Erythroblast (primary cell): ENCODE data around the gene FBXW12.

Source experiments
- DNase-seq, 2 experiments: peaks; one replicate each; lab custom pipeline; 2025; lab: John Stamatoyannopoulos, UW
- GATA1 ChIP-seq: IDR thresholded peaks from 2 replicates; pipeline ENCODE4 v1.6.1; 2011; ENCODE audit warnings: low read depth, mild to moderate bottlenecking, control low read depth, low read length, moderate library complexity
- POLR2A ChIP-seq: IDR thresholded peaks from 2 replicates; pipeline ENCODE4 v1.6.1; 2011; ENCODE audit warnings: mild to moderate bottlenecking, low read length

The FBXW12 gene

DNA sequence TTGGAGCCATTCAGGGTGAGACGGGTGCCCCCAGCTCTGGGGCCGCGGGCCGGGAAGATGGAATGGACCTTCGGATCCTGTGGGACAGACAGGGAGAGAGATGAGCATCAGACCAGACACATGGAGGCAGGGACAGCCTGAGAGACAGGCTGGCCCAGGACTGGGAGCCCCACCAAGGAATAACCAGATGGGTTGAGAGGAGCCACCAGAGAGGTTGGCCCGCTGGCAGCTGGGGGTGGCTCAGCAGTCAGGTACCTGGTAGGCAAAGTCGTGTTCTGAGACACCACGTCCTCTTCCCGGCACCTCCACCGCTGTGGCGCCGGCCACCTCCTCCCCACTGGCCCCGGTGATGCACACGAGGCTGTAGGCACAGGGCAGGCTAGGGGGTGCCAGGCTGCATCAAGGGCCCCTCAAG, 44.1 kb downstream of the FBXW12 start:
- no peak for TF ChIP-seq GATA1
- no peak for TF ChIP-seq POLR2A
- DNase-seq = no peak

DNA sequence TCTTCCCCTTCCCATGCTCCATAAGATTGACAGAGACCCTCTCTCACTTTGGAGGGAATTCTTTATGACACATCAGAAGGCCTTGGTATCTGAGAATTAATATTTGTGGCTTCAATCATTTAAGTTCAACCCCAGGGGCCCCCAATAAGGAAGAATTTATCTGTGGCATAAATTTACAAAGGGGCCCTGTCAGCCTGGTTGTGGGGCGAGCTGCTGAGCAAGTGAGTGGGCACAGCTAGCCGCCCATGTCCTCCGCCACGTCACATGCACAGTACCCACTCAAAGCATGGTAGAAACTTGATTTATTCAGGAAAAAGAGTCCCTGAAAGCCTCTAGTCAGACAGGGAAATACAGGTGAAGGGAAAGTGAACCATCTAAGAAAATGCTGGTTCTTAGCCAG, 44.5 kb downstream of the FBXW12 start:
- TF ChIP-seq GATA1 (no peak), POLR2A (no peak)
- no peak for DNase-seq

DNA sequence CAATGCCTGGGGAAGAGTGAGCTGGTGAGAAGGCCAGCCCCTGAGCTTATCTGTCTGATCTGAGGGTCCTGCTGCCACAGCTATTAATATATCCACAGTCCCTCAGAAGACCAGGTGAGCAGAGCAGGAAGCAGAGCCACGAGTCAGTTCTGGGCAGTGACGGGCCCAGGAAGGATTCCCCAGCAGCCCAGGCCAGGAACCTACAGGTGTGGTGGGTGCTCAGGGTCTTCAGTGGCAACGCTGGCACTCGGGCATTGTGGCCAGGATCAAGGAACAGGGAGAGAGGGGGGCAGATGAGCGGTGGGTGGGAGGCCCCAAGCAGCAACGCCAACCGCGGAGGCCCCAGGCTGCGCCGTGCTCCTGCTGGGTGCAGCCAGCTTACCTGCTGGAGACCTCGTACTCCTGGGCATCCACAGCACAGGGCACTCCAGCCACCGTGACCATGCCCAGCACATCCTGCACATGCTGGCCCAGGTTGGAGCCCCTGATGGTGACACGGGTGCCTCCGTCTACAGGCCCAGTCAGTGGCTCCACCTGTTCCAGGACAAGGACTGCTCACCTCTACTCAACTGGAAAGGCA, 45.6 kb downstream of the FBXW12 start:
- TF ChIP-seq POLR2A = no peak
- no peak for TF ChIP-seq GATA1
- DNase-seq = no peak

DNA sequence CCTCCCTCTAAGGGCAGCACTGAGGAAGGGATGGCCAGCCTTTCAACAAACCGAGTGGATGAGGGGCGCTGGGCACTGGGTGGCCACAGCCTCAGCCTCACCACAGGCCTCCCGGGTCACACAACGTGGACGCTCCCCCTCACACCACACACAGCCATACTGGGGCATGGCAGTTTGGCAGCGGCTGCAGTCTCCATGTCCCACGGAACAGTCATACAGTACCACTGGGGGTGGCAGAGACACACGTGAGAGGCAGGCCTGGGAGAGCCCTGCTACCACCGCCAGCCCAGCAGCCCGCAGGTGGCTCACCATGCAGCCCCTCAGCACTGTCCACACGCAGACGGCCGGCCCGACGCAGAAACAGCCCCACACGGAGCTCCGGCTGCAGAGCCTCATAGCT, 46.1 kb downstream of the FBXW12 start:
- TF ChIP-seq POLR2A (no peak), GATA1 (no peak)
- DNase-seq = no peak

DNA sequence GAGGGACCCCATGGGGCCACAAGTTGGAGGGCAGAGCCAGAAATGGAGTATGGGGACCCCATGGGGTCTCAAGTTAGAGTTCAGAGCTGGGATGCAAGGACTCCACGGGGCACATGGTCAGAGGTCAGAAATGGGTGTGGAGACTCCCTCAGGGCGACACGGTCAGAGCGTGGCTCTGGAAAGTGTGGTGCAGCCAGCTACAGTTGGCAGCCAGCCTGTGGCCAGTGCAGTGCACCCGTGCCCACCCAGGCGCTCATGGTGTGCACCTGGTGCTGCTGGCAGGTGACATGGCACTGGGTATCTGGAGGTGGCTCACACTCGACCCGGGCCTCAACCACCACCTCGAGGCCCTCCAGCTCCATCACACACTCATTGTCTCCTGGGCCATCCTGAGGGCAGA, 46.6 kb downstream of the FBXW12 start:
- TF ChIP-seq POLR2A (no peak), GATA1 (no peak)
- no peak for DNase-seq

DNA sequence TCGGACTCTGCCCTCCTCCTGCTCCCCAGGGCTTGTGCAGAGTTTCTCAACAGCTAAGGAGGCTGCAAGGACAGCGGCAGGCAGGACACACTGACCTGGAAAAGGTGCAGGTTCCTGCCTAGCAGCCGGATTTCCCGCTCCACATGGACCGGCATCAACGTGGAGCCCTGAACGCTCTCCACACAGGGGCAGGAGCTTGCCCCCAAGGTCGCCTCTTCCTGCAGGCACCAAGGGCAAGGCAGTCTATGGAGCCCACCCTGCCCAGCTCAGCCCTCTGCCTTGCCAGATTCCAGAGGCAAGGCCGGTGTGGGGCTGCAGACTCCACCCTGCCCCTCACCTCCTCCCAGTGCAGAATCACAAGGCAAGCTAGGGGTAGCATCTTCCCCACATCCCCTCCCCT, 47.1 kb downstream of the FBXW12 start:
- DNase-seq = no peak
- TF ChIP-seq GATA1 (no peak), POLR2A (no peak)

DNA sequence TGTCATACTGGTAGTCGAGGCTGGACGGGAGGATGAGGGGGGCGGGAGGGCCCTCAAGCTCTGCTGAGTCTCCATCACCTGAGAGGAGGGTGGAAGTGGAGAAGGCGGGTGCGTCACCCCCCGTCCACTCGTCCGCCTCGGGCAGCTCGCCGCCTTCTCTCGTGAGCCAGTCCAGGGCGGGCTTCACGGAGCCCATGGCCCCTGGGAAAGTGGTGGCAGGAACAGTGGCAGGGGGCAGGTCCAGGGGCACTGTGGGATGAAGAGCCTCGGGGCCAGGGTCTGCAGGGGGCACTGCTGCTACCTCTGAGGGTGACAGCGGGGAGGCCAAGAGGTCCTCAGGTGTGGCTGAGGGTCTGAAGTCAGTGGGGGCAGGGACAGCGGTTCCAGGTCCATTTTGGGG, 47.6 kb downstream of the FBXW12 start:
- TF ChIP-seq GATA1 = no peak
- TF ChIP-seq POLR2A = no peak
- no peak for DNase-seq

DNA sequence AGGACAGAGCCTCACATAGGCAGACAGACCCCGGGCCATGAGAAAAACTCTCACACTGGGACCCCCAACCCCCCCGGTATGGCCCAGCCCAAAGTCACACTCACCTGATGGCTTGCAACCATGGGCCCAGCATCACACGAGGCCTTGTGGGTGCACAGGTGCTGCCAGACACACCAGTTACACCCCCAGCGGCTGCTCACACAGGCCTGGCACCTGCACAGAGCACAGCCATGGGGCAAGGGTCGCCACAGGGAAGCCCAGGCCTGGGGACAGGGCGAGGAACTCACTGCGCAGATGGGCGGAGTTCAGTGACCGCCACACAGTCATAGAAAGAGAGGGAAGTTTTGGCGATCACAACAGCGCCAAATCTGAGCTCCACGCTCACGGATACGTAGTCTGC, 48.5 kb downstream of the FBXW12 start:
- TF ChIP-seq POLR2A (no peak), GATA1 (no peak)
- no peak for DNase-seq

DNA sequence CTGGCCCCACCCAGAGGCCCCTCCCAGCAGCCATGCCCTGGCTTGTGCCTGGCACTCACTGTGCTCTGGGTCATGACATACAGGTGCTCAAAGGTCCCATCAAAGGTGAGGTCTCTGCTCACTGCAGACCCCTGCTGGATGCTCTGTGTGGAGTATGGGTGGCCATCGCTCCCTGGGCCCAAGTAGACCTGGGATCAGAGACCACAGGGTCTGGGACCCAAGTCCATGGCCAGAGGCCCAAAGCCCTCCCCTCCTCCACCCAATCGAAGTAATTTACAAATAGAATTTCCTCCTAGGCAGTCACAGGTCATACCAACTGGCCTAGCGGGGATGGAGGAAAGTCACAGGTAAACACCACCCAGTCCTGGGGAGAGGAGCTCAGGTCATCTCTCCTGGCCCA, 50.3 kb downstream of the FBXW12 start:
- TF ChIP-seq GATA1 (no peak), POLR2A (no peak)
- no peak for DNase-seq

DNA sequence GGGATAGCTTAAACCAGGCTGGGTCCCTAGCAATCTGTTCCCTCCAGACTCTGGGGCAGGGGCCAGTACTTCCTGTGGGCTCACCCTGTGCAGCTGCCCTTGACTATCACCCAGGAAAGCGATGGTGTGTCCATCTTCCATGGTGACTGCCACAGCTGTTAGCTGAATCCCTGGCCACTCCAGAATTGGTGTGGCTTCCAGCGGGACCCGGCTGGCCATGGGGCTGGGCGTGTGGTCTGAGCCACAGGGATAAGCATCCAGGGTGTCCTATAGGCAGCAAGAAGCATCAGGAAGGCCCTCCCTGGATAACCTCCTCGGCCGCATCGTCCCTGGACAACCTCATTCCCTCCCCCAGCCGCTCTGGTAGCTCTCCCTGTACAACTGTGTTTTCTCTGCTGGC, 50.7 kb downstream of the FBXW12 start:
- TF ChIP-seq POLR2A = no peak
- TF ChIP-seq GATA1 = no peak
- DNase-seq = no peak

DNA sequence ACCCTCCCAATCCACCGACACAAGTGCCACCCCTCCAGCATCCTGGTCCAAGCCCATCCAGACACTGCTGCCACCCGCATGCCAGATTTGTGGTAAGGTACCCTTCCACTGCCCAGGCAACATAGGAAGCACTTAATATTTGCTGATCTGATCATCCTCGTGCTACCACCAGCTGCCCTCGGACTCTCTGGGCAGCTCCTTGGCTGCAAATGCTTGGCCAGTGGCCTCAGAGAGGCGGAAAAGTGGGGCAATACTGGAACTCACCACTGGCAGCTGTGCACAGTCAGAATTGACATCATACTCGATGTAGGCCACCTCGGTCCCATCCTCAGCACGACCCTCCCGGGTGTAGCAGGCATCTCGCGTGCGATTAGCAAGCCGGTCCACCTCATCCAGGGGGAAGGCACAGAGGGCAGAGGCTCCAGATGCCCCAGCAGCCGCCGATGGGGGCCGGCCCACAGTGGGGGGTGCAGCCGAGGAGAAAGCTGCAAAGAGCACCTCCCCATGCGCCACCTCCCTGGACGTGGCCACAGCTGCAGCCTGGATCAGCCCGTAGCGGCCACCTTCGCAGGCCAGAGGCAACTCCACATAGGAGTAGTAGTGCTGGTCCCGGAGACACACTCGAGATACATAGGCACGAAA, 51.3 kb downstream of the FBXW12 start:
- no peak for DNase-seq
- TF ChIP-seq POLR2A = no peak
- no peak for TF ChIP-seq GATA1

DNA sequence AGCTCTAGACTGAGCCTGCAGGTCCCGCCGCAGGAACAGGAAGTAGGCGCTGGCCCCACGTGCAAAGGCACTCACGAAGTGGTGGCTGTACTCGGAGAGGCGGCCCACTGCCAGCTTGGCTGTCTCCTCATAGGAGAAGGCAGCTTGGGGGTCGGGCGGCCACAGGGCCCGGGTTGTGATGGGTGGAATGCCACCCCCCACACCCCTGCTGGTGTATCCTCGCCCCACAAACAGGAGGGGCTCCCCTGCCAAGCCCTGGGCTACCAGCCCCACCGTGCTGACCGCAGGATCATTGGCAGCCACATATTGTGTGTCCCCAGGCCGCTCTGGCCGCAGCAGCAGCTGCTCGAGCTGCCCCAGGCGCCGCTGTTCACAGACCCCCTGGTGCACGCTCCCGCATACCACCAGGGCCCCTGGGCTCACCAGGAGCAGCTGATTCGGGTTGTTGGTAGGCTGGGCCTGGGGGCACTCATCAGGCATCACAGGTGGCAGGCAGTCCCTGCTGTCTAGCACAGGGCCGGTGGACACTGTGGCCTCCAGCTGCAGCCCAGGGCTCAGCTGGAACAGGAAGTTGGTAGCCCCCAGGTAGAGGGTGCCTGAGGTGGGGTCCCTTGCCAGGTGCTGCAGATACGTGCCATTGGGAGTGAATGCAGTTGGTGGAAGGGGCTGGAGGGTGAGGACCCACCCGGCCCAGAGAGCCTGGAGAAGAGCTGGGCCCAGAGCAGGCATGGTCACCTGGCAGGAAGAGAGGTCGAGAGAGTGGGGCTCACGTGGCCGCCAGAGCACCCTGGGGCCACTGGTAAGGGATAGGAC, 52.1 kb downstream of the FBXW12 start:
- no peak for TF ChIP-seq GATA1
- no peak for TF ChIP-seq POLR2A
- no peak for DNase-seq

DNA sequence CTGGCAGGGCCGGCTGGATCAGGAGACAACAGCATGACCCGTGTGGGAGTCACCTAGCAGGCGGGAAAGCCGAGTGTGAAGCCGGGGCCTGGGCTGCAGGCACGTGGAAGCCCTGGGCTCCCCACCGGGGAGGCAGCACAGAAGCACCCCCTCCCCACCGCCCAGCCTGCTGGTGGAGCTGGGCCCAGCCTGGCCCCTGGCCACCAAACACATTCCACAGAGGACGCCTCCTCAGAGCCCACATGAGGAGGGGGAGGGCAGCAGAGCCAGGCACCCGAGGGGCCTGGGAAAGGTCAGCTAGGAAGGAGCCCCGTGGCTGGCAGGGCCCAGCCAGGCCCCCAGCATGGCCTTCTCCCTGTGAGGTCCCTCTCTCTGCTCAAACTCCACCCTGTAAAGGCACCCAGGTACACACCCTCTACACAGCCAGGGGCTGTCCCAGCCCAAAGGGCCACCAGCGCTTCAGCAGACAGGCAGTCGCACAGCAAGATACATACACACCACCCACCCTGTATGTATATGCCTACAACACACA, 53.3 kb downstream of the FBXW12 start:
- TF ChIP-seq POLR2A (no peak), GATA1 (no peak)
- DNase-seq = no peak

DNA sequence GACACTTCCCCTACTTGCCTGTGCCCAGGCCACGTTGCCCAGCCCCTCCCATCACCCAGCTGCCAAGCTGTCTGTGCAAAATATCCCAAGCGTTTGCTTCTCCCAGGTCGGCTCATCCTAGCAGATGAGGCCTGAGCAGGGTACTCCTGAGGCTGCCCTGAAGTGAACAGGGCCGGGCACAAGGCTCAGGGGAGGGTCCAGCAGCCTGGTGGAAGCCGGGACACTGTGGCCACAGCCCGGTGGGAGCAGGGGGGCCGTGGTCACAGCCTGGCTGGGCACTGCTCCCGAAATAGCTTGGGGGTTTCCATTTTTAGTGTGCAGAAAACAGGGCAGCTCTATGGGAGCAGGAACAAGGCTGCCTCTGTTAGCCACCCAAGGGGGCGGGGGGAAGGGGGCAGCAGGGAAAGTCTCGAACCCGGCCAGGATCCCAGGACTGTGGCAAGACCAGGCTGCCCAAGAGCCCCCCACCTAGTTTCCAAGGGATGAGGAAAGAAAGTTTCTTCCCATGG, 54.4 kb downstream of the FBXW12 start:
- TF ChIP-seq GATA1 = no peak
- no peak for TF ChIP-seq POLR2A
- DNase-seq = no peak
